ENCODE measurements around the gene UST.
"Not testable (repeated sequence)": the region's sequence is repeated elsewhere in the genome, so short reads cannot be mapped to it uniquely, and the experiment has no call there.

DNA sequence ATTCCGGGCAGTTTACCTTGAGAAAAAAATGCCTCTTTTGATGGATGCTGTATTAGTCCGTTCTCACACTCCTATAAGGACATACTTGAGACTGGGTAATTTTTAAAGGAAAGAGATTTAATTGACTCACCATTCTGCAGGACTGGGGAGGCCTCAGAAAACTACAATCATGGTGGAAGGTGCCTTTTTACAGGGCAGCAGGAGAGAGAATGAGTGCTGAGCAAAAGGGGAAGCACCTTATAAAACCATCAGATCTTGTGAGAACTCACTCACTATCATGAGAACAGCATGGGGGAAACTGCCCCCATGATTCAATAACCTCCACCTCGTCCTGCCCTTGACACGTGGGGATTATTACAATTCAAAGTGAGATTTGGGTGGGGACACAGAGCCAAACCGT, 102.6 kb downstream of the UST start:
- TF ChIP-seq ZNF317 (CRISPR knock-in tag; IDR thresholded peaks at IDR 0.05; ENCODE audit: borderline replicate concordance, low read depth); FOXP4 (CRISPR knock-in tag; IDR thresholded peaks at IDR 0.05); FOXK1 (CRISPR knock-in tag; IDR thresholded peaks at IDR 0.05); ZNF532 (CRISPR knock-in tag; IDR thresholded peaks at IDR 0.05; ENCODE audit: borderline replicate concordance); NFE2L1 (CRISPR knock-in tag; IDR thresholded peaks at IDR 0.05); MYBL2 (CRISPR knock-in tag; IDR thresholded peaks at IDR 0.05); ZSCAN18 (CRISPR knock-in tag; IDR thresholded peaks at IDR 0.05); ZNF512 (CRISPR knock-in tag; IDR thresholded peaks at IDR 0.05; ENCODE audit: borderline replicate concordance); ERG (CRISPR knock-in tag; IDR thresholded peaks at IDR 0.05); MXD4 (CRISPR knock-in tag; IDR thresholded peaks at IDR 0.05; ENCODE audit: borderline replicate concordance); TP53 (CRISPR knock-in tag; IDR thresholded peaks at IDR 0.05); ZNF232 (CRISPR knock-in tag; IDR thresholded peaks at IDR 0.05): not testable (repeated sequence)
- TF ChIP-seq, protein P1, sequence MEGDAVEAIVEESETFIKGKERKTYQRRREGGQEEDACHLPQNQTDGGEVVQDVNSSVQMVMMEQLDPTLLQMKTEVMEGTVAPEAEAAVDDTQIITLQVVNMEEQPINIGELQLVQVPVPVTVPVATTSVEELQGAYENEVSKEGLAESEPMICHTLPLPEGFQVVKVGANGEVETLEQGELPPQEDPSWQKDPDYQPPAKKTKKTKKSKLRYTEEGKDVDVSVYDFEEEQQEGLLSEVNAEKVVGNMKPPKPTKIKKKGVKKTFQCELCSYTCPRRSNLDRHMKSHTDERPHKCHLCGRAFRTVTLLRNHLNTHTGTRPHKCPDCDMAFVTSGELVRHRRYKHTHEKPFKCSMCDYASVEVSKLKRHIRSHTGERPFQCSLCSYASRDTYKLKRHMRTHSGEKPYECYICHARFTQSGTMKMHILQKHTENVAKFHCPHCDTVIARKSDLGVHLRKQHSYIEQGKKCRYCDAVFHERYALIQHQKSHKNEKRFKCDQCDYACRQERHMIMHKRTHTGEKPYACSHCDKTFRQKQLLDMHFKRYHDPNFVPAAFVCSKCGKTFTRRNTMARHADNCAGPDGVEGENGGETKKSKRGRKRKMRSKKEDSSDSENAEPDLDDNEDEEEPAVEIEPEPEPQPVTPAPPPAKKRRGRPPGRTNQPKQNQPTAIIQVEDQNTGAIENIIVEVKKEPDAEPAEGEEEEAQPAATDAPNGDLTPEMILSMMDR (IDR thresholded peaks at IDR 0.05): not testable (repeated sequence)

Data from WTC11 (cell line).